GM12878 (cell line): ENCODE data around the gene MICB. TPM values are rescaled to one million over a fixed set of nuclear protein-coding genes. Genes with fewer than 3 reads are reported as not detected.
A peak's percentile ranks its signal among the peaks of the same experiment; 100 is the strongest.

ENCODE experiments used
- ATAC-seq: fragments of 200-7000 bp; cut with Tn5 transposase; 3 replicates; pipeline ENCODE4 v1.9.1; 2020; ENCODE audit warnings: mild to moderate bottlenecking, moderate library complexity
- BruUV-seq: library from RNA; stranded (reverse); fragments of 400-500 nt; replicated peaks from 2 replicates; lab custom pipeline; 2021; lab: Mats Ljungman, UMichigan
- CTCF ChIA-PET: fragments of 300-600 bp; sonication (Branson Sonifier 250); formaldehyde crosslinking; extraction: SDS; loops from one replicate; lab custom pipeline; 2021; ENCODE audit warnings: inconsistent platforms; lab: Yijun Ruan, JAX
- POLR2A ChIA-PET: fragments of 350-600 bp; formaldehyde crosslinking; extraction: SDS; loops from one replicate; lab custom pipeline; 2021; ENCODE audit warnings: inconsistent platforms; lab: Charles Lee
- RAD21 ChIA-PET: fragments of 300-600 bp; sonication (Branson Sonifier 250); formaldehyde crosslinking; loops from one replicate; lab custom pipeline; 2023; ENCODE audit warnings: antibody characterized with exemption; ENCODE audit not compliant: unreplicated experiment; lab: Charles Lee
- SMC1A ChIA-PET: fragments of 300-600 bp; sonication (Branson Sonifier 250); formaldehyde crosslinking; loops from one replicate; lab custom pipeline; 2023; ENCODE audit not compliant: unreplicated experiment, uncharacterized antibody; lab: Charles Lee
- DNase-seq: peaks from one replicate; pipeline ENCODE4 v3.0.0-alpha.2; 2011; ENCODE audit warnings: low read depth, low spot score
- FAIRE-seq: peaks from 3 replicates; lab custom pipeline; 2011; peaks lifted over from hg19 to GRCh38; lab: Jason Lieb, UNC
- H2AFZ ChIP-seq: 2 replicates; pipeline ENCODE4 v1.6.0; 2011; ENCODE audit warnings: low read depth, low read length, control low read depth; ENCODE audit not compliant: control insufficient read depth
- H3K27ac ChIP-seq: 2 replicates; pipeline ENCODE4 v1.5.1; 2011; ENCODE audit warnings: control low read depth; ENCODE audit not compliant: control insufficient read depth, insufficient read depth
- H3K27me3 ChIP-seq, 2 experiments: replicated peaks in 1 of 2; 2 replicates each; pipeline versions ENCODE4 v1.6.0 to v1.6.1; 2011; ENCODE audit warnings: low read length in 1 of 2; ENCODE audit not compliant: control insufficient read depth in 2 of 2, insufficient read depth in 2 of 2
- H3K36me3 ChIP-seq, 2 experiments: 2 replicates each; pipeline ENCODE4 v1.5.1; 2011; ENCODE audit warnings: low read length in 1 of 2; ENCODE audit not compliant: control insufficient read depth in 2 of 2, insufficient read depth in 2 of 2
- H3K4me1 ChIP-seq: 2 replicates; pipeline ENCODE4 v1.6.1; 2011; ENCODE audit warnings: mild to moderate bottlenecking, low read length, moderate library complexity, mixed read lengths; ENCODE audit not compliant: control insufficient read depth, insufficient read depth
- H3K4me2 ChIP-seq: 2 replicates; pipeline ENCODE4 v1.6.0; 2011; ENCODE audit warnings: control low read depth; ENCODE audit not compliant: control insufficient read depth, insufficient read depth
- H3K4me3 ChIP-seq: fragments of 200-600 bp; sonication (generic); 2 replicates; pipeline ENCODE4 v1.5.1; 2016
- H3K79me2 ChIP-seq: 2 replicates; pipeline ENCODE4 v1.6.0; 2011; ENCODE audit warnings: low read length; ENCODE audit not compliant: control insufficient read depth, insufficient read depth
- H3K9ac ChIP-seq: 2 replicates; pipeline ENCODE4 v1.8.0; 2011; ENCODE audit warnings: low read length, control low read depth, mixed read lengths; ENCODE audit not compliant: control insufficient read depth, insufficient read depth
- H3K9me3 ChIP-seq: replicated peaks from 3 replicates; pipeline ENCODE4 v1.5.1; 2011; ENCODE audit warnings: mild to moderate bottlenecking, low read length; ENCODE audit not compliant: control insufficient read depth, insufficient read depth
- H4K20me1 ChIP-seq: 2 replicates; pipeline ENCODE4 v1.6.0; 2011; ENCODE audit not compliant: control insufficient read depth, insufficient read depth
- IKZF1 ChIP-seq: fragments of 450-650 bp; conservative IDR thresholded peaks from 2 replicates; pipeline ENCODE4 v1.6.1; 2017; ENCODE audit warnings: antibody characterized with exemption, mild to moderate bottlenecking
- KAT2A ChIP-seq: conservative IDR thresholded peaks from 2 replicates; pipeline ENCODE4 v1.6.1; 2011; ENCODE audit warnings: low read depth, low read length; ENCODE audit not compliant: control insufficient read depth
- POLR2A ChIP-seq: IDR thresholded peaks from 2 replicates; pipeline ENCODE4 v1.6.1; 2011; ENCODE audit warnings: low read depth, mild to moderate bottlenecking, low read length
- POLR2AphosphoS2 ChIP-seq: IDR thresholded peaks from 2 replicates; pipeline ENCODE4 v1.6.1; 2011; ENCODE audit warnings: low read depth, mild to moderate bottlenecking, low read length, improper control_type of control experiment, moderate library complexity
- WGBS: methylation state at CpG from one replicate; pipeline ENCODE4 v1.1.6; 2016; ENCODE audit warnings: low lambda C conversion rate; ENCODE audit not compliant: insufficient replicate concordance, insufficient coverage; ENCODE audit errors: missing lambda C conversion rate; 5-methylcytosine and 5-hydroxymethylcytosine counted together
- in situ Hi-C: fragments of 300-500 bp; cut with MboI; formaldehyde crosslinking; loops from 9 replicates; pipeline ENCODE4 v1.14.3; 2018; ENCODE audit warnings: mixed read lengths
- intact Hi-C: fragments of 100-400 bp; cut with micrococcal nuclease; formaldehyde crosslinking; loops from one replicate; pipeline ENCODE4 v1.14.2; 2022; ENCODE audit not compliant: unreplicated experiment
- polyA plus RNA-seq, 11 experiments: library from polyadenylated mRNA; depleted of rRNA in 4 of 11; unstranded in 6 of 11; stranded (reverse) in 5 of 11; fragments of >200 nt; fragmentation: Nextera tagmentation in 4 of 11; fragmentation: Illumina TruSeq in 1 of 11; extraction: Ambion mirVana in 4 of 11; extraction: Trizol in 1 of 11; gene quantifications; 1 replicate in 1 of 11; 2 replicates in 10 of 11; pipeline versions ENCODE4 v1.2.1 to v1.2.3, GENCODE V29; 2011 to 2016; ENCODE audit warnings: inconsistent platforms in 2 of 11, missing spikeins in 2 of 11, low read depth in 1 of 11
- total RNA-seq, 4 experiments: library from RNA; depleted of rRNA in 3 of 4; stranded (reverse); fragments of >200 nt in 3 of 4; fragmentation: Illumina TruSeq in 1 of 4; extraction: Trizol in 1 of 4; gene quantifications; 2 replicates each; pipeline versions ENCODE4 v1.2.1 to v1.2.3, GENCODE V29; 2013 to 2021
- TF ChIP-seq, protein P1 (sequence below), 3 experiments: IDR thresholded peaks in 2 of 3; conservative IDR thresholded peaks in 1 of 3; 2 replicates each; pipeline ENCODE4 v1.5.1; 2011; ENCODE audit warnings: low read depth in 3 of 3, low read length in 3 of 3, mild to moderate bottlenecking in 3 of 3, control low read depth in 2 of 3, moderate library complexity in 2 of 3, inconsistent platforms in 1 of 3, mixed read lengths in 1 of 3; ENCODE audit not compliant: control insufficient read depth in 2 of 3, insufficient read depth in 1 of 3; ENCODE audit errors: extremely low read depth in 1 of 3

Gene MICB
- total and polyA plus RNA-seq, 10 of the 15 experiments (the other 5 are each of a cell fraction or from before 2014, with no cell fraction given): 9.0 to 37.1 (median 17.8) TPM

DNA sequence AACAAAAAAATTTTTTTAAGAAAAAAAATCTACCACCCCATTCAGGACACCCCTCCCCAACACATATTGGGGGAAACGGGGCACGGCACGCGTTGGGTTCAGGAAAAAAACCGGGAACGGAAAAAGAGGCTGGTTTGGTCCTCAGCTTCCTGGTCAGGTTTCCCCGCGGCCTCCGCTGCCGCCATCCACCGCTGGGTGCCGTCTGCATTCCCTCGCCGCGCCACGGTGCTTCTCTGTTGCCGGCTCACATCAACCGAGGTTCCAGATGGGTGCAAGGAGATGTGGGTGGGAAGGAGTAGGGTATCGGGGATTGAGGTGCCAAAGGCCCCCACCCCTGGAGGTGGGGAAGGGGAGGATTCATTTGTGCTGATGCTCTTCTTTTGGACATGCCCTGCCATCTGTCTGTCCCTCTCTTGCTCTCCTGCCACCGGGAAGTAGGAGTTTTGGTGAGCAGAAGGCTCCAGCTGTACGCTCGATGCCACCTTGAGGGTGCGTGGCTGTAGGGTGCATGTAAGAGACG lies 36.6 kb downstream of the MICB start:
- DNase-seq: no peak
- Histone ChIP-seq H3K9ac (no peak overlapping the region), H2AFZ (no peak overlapping the region), H3K4me3 (no peak overlapping the region), H4K20me1 (peaks cover 3% of the 10 kb centered on the region), H3K79me2 (peaks cover 51% of the 10 kb centered on the region), H3K27ac (no peak overlapping the region), H3K36me3 (peaks cover 43 to 57% of the 10 kb centered on the region in 2 experiments), H3K9me3 (no peaks in the 10 kb centered on the region), H3K27me3 (no peaks in the 10 kb centered on the region), H3K4me2 (peak overlapping the region; percentile 13; the same call in 1 of the 2 replicates), H3K4me1 (no peaks in the 10 kb centered on the region)
- TSS peak; percentile 28 for BruUV-seq
- no peak for ATAC-seq
- ChIA-PET CTCF (no interaction called here), RAD21 (no interaction called here), SMC1A (no interaction called here), POLR2A (no interaction called here)
- intact Hi-C loops: no loop called here
- in situ Hi-C loops: no loop called here
- 90% methylated on average over 24 of the region's 24 CpGs for WGBS
- TF ChIP-seq POLR2A (peak; percentile 7; the same call in 1 of the 2 replicates), KAT2A (no peak), IKZF1 (0 out of 2 replicates have a peak, but pooled peaks have one; percentile 18), POLR2AphosphoS2 (0 out of 2 replicates have a peak, but pooled peaks have one; percentile 14)
- TF ChIP-seq, protein P1, sequence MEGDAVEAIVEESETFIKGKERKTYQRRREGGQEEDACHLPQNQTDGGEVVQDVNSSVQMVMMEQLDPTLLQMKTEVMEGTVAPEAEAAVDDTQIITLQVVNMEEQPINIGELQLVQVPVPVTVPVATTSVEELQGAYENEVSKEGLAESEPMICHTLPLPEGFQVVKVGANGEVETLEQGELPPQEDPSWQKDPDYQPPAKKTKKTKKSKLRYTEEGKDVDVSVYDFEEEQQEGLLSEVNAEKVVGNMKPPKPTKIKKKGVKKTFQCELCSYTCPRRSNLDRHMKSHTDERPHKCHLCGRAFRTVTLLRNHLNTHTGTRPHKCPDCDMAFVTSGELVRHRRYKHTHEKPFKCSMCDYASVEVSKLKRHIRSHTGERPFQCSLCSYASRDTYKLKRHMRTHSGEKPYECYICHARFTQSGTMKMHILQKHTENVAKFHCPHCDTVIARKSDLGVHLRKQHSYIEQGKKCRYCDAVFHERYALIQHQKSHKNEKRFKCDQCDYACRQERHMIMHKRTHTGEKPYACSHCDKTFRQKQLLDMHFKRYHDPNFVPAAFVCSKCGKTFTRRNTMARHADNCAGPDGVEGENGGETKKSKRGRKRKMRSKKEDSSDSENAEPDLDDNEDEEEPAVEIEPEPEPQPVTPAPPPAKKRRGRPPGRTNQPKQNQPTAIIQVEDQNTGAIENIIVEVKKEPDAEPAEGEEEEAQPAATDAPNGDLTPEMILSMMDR (IDR thresholded peaks at IDR 0.05 in 2 of 3, conservative IDR thresholded peaks at IDR 0.05 in 1 of 3; ENCODE audit: control insufficient read depth in 2 of 3, extremely low read depth in 1 of 3, insufficient read depth in 1 of 3, low read depth in 3 of 3, low read length in 3 of 3): no peak
- FAIRE-seq: no peak
